Measurements from ENCODE around the gene EXD3.

Gene EXD3

GRCh38 chr9:137405677-137406081 is 17.3 kb downstream of the EXD3 start:
- Histone ChIP-seq H3K4me3 (ENCODE audit: low read depth, low read length) (no peak overlapping the region), H3K27ac (ENCODE audit: low read depth, low read length) (no peak overlapping the region), H3K9me3 (ENCODE audit: control insufficient read depth, insufficient read depth, low read depth, low read length) (peaks cover 7% of the 10 kb centered on the region), H3K9ac (ENCODE audit: low read length) (no peak overlapping the region), H3K36me3 (ENCODE audit: control insufficient read depth, insufficient read depth, low read length) (no peaks in the 10 kb centered on the region), H3K4me1 (ENCODE audit: control insufficient read depth, insufficient read depth, low read length) (no peaks in the 10 kb centered on the region; the same call in 1 of the 2 replicates), H3K27me3 (ENCODE audit: control insufficient read depth, insufficient read depth, low read length) (no peaks in the 10 kb centered on the region; the same call in 1 of the 2 replicates)

GRCh38 chr9:137404961-137405567 is 17.9 kb downstream of the EXD3 start:
- no peak overlapping the region for H3K27ac ChIP-seq (ENCODE audit: low read depth, low read length)

GRCh38 chr9:137403269-137403668 is 19.7 kb downstream of the EXD3 start:
- no peaks in the 10 kb centered on the region; the same call in 1 of the 2 replicates for H3K4me1 ChIP-seq (ENCODE audit: control insufficient read depth, insufficient read depth, low read length)
- H3K27me3 ChIP-seq (ENCODE audit: control insufficient read depth, insufficient read depth, low read length) = no peaks in the 10 kb centered on the region; the same call in 1 of the 2 replicates
- peaks cover 7% of the 10 kb centered on the region for H3K9me3 ChIP-seq (ENCODE audit: control insufficient read depth, insufficient read depth, low read depth, low read length)
- no peaks in the 10 kb centered on the region for H3K36me3 ChIP-seq (ENCODE audit: control insufficient read depth, insufficient read depth, low read length)
- no peak overlapping the region for H3K27ac ChIP-seq (ENCODE audit: low read depth, low read length)
- no peak overlapping the region for H3K9ac ChIP-seq (ENCODE audit: low read length)
- H3K4me3 ChIP-seq (ENCODE audit: low read depth, low read length) = no peak overlapping the region

More at GRCh38 chr9:137404961-137405567, 17.9 kb downstream of the EXD3 start:
- no peak overlapping the region for H3K9ac ChIP-seq (ENCODE audit: low read length)
- no peaks in the 10 kb centered on the region; the same call in 1 of the 2 replicates for H3K27me3 ChIP-seq (ENCODE audit: control insufficient read depth, insufficient read depth, low read length)
- peaks cover 7% of the 10 kb centered on the region for H3K9me3 ChIP-seq (ENCODE audit: control insufficient read depth, insufficient read depth, low read depth, low read length)
- no peaks in the 10 kb centered on the region; the same call in 1 of the 2 replicates for H3K4me1 ChIP-seq (ENCODE audit: control insufficient read depth, insufficient read depth, low read length)
- H3K36me3 ChIP-seq (ENCODE audit: control insufficient read depth, insufficient read depth, low read length) = no peaks in the 10 kb centered on the region
- H3K4me3 ChIP-seq (ENCODE audit: low read depth, low read length) = no peak overlapping the region

GRCh38 chr9:137402746-137403145 is 20.2 kb downstream of the EXD3 start:
- no peaks in the 10 kb centered on the region; the same call in 1 of the 2 replicates for H3K4me1 ChIP-seq (ENCODE audit: control insufficient read depth, insufficient read depth, low read length)
- H3K9me3 ChIP-seq (ENCODE audit: control insufficient read depth, insufficient read depth, low read depth, low read length) = peaks cover 7% of the 10 kb centered on the region

GRCh38 chr9:137398561-137399468 is 24.1 kb downstream of the EXD3 start:
- Histone ChIP-seq H3K9ac (ENCODE audit: low read length) (no peak overlapping the region), H3K27me3 (ENCODE audit: control insufficient read depth, insufficient read depth, low read length) (no peaks in the 10 kb centered on the region), H3K4me1 (ENCODE audit: control insufficient read depth, insufficient read depth, low read length) (no peaks in the 10 kb centered on the region), H3K9me3 (ENCODE audit: control insufficient read depth, insufficient read depth, low read depth, low read length) (peaks cover 11% of the 10 kb centered on the region), H3K4me3 (ENCODE audit: low read depth, low read length) (no peak overlapping the region), H3K27ac (ENCODE audit: low read depth, low read length) (no peak overlapping the region), H3K36me3 (ENCODE audit: control insufficient read depth, insufficient read depth, low read length) (no peaks in the 10 kb centered on the region; the same call in 1 of the 2 replicates)

More at GRCh38 chr9:137402746-137403145, 20.2 kb downstream of the EXD3 start:
- Histone ChIP-seq H3K4me3 (ENCODE audit: low read depth, low read length) (no peak overlapping the region), H3K9ac (ENCODE audit: low read length) (no peak overlapping the region), H3K27ac (ENCODE audit: low read depth, low read length) (no peak overlapping the region), H3K27me3 (ENCODE audit: control insufficient read depth, insufficient read depth, low read length) (no peaks in the 10 kb centered on the region; the same call in 1 of the 2 replicates), H3K36me3 (ENCODE audit: control insufficient read depth, insufficient read depth, low read length) (no peaks in the 10 kb centered on the region)

GRCh38 chr9:137397675-137398423 is 25.1 kb downstream of the EXD3 start:
- Histone ChIP-seq H3K9me3 (ENCODE audit: control insufficient read depth, insufficient read depth, low read depth, low read length) (peaks cover 11% of the 10 kb centered on the region), H3K36me3 (ENCODE audit: control insufficient read depth, insufficient read depth, low read length) (no peaks in the 10 kb centered on the region; the same call in 1 of the 2 replicates), H3K9ac (ENCODE audit: low read length) (no peak overlapping the region), H3K4me3 (ENCODE audit: low read depth, low read length) (no peak overlapping the region), H3K27me3 (ENCODE audit: control insufficient read depth, insufficient read depth, low read length) (no peaks in the 10 kb centered on the region), H3K27ac (ENCODE audit: low read depth, low read length) (no peak overlapping the region), H3K4me1 (ENCODE audit: control insufficient read depth, insufficient read depth, low read length) (no peaks in the 10 kb centered on the region)

GRCh38 chr9:137396634-137397367 is 26.2 kb downstream of the EXD3 start:
- Histone ChIP-seq H3K27ac (ENCODE audit: low read depth, low read length) (no peak overlapping the region), H3K4me3 (ENCODE audit: low read depth, low read length) (no peak overlapping the region), H3K27me3 (ENCODE audit: control insufficient read depth, insufficient read depth, low read length) (no peaks in the 10 kb centered on the region), H3K9me3 (ENCODE audit: control insufficient read depth, insufficient read depth, low read depth, low read length) (peaks cover 9% of the 10 kb centered on the region; the same call in 1 of the 2 replicates), H3K4me1 (ENCODE audit: control insufficient read depth, insufficient read depth, low read length) (no peaks in the 10 kb centered on the region), H3K9ac (ENCODE audit: low read length) (no peak overlapping the region), H3K36me3 (ENCODE audit: control insufficient read depth, insufficient read depth, low read length) (no peaks in the 10 kb centered on the region; the same call in 1 of the 2 replicates)

- H3K9ac ChIP-seq (ENCODE audit: low read length) = no peak overlapping the region
- no peak overlapping the region for H3K4me3 ChIP-seq (ENCODE audit: low read depth, low read length)
- H3K36me3 ChIP-seq (ENCODE audit: control insufficient read depth, insufficient read depth, low read length) = no peaks in the 10 kb centered on the region; the same call in 1 of the 2 replicates
- no peak overlapping the region for H3K27ac ChIP-seq (ENCODE audit: low read depth, low read length)
- no peaks in the 10 kb centered on the region for H3K4me1 ChIP-seq (ENCODE audit: control insufficient read depth, insufficient read depth, low read length)
- H3K27me3 ChIP-seq (ENCODE audit: control insufficient read depth, insufficient read depth, low read length) = no peaks in the 10 kb centered on the region
- H3K9me3 ChIP-seq (ENCODE audit: control insufficient read depth, insufficient read depth, low read depth, low read length) = peaks cover 7% of the 10 kb centered on the region; the same call in 1 of the 2 replicates
Observed at GRCh38 chr9:137396227-137396626, 26.7 kb downstream of the EXD3 start.

GRCh38 chr9:137395666-137396010 is 27.3 kb downstream of the EXD3 start:
- H3K4me3 ChIP-seq (ENCODE audit: low read depth, low read length) = no peak overlapping the region
- 0 out of 2 replicates have a peak, but pooled peaks cover 4% of the 10 kb centered on the region for H3K9me3 ChIP-seq (ENCODE audit: control insufficient read depth, insufficient read depth, low read depth, low read length)
- no peak overlapping the region for H3K27ac ChIP-seq (ENCODE audit: low read depth, low read length)
- no peak overlapping the region for H3K9ac ChIP-seq (ENCODE audit: low read length)
- no peaks in the 10 kb centered on the region for H3K4me1 ChIP-seq (ENCODE audit: control insufficient read depth, insufficient read depth, low read length)
- no peaks in the 10 kb centered on the region; the same call in 1 of the 2 replicates for H3K36me3 ChIP-seq (ENCODE audit: control insufficient read depth, insufficient read depth, low read length)
- H3K27me3 ChIP-seq (ENCODE audit: control insufficient read depth, insufficient read depth, low read length) = no peaks in the 10 kb centered on the region
